ENCODE results near the gene TRMT1. TPM values are rescaled to one million over a fixed set of nuclear protein-coding genes. Genes with fewer than 3 reads are reported as not detected.

Gene TRMT1
- total RNA-seq, 1 donor from 2014 or later, result 40.0 TPM

DNA sequence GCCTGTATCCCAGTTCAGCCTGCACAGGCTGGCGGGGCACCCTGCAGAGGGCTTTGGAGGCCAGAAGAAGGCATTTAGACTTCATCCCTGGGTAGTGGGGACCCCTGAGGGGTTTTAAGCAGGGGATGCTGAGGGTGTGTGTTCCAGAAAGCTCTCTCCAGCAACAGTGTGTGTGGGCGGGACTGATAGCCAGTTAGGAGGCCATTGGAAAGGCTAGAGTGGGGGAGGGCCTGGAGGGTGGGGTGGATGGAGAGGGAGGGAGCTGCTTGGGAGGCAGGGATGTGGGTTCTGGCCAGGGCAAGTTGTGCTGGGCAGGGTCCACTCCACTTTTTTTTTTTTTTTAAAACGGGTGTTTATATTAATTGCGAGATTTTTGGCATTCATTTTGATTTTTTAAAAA, 42.2 kb downstream of the TRMT1 start:
- no peak for DNase-seq (ENCODE audit: extremely low read depth, low read depth, low spot score)

DNA sequence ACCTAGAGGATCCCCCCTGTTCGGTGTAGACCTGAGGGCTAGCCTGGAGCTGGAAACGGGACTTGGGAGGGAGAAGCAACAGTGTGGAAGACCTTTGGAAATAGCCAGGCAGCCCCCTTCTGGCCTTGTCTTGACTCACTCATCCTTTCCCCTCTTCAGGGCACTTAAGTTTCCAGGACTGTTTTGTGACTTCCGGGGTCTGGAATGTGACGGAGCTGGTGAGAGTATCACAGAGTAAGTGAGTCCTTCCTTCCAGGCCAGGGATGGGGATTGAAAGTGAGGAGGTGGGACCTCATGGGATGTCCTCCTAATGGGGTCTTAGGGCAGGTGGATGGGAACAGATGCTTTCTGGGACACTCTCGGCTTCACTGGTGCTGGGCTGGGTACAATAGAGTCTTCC, 43.3 kb downstream of the TRMT1 start:
- no peak for DNase-seq (ENCODE audit: extremely low read depth, low read depth, low spot score)

DNA sequence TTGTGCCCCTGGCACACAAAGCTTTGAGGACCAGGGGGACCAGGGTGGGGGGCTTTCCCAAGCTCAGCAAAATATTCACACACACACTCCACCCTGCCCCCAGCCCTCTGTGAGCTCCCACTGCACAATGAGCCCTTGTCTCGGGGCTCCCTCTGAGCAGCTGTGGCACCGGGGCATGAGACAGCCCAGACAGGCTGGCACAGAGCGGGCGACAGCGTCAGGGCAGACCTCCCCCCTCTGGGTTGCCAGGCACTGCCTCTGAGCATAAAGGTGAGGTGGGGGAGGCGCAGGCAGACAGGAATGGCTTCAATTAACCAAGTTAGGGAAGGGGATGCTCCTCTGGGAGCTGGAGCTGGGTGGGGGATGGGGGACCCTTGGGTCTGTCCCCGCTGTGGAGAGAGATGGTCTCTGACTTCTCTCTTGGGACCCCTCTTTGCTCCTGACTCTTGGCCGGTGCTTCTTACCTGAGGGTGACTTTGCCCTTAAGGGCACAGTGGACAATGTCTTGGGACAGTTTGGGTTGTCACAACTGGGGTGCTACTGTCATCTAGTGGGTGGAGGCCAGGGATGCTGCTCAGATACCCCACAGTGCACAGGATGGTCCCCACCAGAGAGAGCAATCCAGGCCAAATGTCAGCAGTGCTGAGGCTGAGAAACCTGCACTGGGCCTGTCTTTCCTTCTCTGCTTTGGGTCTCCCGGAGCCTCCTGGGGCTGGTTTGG, 44.2 kb downstream of the TRMT1 start:
- no peak for DNase-seq (ENCODE audit: extremely low read depth, low read depth, low spot score)

DNA sequence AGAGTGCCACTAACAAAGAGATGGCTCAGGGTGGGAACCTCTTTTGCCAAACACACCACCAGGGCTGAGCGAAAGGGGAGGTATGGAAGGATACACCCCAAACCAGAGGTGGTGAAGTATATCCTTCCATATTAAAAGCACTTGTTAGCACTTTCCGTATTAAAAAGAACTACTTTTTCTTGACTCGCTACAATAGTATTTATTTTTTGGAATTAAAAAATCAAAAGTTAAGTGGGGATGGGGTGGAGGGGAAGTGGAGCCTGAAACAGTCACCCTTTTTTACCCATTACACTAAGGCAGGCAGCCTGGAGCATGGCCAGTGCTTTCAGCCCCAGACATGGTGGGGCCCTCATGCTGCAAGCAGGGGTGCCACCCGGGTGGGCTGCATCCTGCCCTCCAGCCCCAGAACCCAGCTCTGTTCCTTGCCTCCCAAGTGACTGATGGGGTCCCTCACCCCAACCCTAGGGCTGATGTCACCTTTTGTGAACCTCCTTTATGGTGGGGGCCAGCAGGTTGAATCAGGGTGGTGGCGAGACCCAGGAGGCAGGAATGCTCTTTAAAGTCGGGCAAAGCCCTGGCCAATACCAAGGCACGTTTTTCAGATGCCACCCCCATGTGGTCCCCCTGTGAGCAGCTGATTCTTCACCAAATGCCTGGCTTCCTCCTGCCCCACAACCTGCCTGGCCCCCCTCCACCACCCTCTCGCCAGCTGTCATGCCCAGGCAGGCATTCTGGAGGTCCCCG, 44.9 kb downstream of the TRMT1 start:
- no peak for DNase-seq (ENCODE audit: extremely low read depth, low read depth, low spot score)

DNA sequence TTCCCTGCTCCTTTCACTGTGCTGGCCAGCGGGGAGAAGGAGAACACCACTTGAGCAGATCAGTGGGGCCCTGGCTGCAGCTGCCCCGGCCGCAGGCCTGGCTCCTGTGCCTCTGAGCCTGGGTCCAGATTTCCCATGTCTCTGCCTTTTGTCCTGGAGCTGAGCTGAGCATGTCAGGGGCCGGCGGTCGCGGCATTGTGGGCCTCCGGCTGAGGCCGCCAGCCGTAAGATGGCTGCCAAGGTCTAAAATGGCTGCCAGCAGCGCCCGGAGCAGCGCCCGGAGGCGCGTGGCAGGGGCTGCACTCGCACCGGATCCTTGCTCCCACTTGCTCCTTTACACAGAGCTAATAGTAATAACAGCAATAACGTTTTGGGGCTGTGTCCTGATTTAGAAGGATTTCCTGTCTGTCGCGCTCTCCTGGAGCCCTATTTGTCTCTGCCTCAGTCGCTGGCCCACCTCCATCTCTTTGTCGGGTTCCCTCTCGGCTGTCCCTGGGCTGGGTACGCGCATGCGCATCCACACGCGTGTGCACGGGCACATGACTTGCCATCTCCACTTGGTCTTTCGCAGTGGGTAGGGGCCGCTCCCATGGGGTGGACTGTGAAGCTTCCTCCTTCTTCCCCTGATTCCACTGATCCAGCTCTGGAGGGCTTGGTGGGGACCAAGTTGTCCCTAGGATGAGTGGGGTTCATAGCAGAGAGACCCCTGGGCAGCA, 46.0 kb downstream of the TRMT1 start:
- no peak for DNase-seq (ENCODE audit: extremely low read depth, low read depth, low spot score)

DNA sequence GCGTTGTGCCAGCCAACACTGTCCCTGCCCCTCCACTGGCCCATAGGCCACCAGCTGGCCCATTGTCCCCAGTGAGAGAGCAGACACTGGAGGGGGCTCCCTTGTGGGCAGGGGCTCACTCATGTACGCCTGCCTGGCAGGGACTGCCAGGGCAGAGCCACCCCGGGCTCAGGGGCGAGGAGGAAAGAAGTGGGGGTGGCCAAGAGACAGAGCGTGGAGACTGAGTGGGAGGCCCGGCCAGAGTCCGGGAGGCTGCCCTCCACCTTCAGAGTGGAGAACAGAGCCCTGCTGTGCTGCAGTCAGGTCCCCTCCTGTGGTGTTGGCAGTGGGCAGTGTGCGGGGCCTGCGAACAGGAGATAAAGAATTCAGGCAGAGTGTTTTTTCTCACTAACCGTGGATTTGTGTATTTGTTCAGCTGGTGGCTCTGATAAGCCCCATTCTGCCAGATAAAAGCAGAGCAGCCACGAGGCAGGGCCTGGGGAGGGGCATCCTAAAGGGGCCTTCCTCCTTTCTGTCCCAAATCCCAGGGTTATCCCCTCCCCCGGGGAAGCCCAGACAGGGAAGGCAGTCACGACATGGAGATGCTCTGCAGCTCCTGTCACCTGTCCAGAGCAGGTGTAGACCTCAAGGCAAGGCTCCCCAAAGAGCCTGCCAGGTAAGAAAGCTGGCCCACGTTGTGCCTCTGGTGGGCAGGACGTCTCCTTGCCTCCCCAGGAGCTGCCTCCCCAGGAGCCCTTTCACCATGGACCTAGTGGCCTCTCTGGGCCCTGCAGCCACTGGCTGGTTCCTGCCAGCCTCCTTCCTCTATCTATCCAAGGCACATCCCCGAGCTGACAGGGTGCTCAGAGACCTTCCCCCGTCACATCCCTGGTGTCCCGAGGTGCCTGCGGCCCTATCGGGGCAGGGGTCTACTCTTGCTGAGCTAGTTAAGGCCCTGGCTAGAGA, 46.9 kb downstream of the TRMT1 start:
- no peak for DNase-seq (ENCODE audit: extremely low read depth, low read depth, low spot score)

DNA sequence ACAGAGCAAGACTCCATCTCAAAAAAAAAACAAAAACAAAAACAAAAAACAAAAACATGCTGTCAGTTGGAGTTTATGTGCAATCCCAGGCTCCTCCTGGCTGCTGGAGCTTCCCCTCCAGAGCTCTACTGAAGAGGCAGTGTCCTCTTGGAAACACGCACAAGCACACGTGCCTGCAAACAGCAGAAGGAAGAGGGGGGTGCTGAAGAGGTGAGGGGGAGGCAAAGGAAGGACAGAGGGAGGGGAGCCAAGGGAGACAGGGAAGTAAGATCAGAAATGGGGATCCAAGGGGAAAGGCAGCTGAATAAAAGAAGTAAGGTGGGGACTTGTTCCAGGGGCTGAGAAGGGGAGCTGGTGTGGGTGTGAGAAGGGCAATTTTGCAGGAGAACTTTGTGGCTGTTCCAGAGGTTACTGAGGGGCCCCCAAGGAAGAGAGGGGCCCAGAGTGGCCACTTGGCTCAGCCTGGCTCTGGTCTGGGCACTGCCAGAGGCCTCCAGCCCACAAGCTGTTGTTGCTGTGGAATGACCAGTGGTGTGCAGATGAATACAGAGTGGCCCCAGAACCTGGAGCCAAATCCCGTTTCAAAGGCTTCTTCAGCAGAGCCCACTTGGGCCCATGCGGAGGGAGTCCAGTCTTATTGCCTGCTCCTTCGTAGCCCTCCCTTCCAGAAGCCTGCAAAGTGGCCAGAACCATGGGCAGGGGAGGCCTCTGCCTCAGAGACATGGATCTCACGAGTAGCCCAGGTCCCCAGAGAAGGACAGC, 48.3 kb downstream of the TRMT1 start:
- no peak for DNase-seq (ENCODE audit: extremely low read depth, low read depth, low spot score)

DNA sequence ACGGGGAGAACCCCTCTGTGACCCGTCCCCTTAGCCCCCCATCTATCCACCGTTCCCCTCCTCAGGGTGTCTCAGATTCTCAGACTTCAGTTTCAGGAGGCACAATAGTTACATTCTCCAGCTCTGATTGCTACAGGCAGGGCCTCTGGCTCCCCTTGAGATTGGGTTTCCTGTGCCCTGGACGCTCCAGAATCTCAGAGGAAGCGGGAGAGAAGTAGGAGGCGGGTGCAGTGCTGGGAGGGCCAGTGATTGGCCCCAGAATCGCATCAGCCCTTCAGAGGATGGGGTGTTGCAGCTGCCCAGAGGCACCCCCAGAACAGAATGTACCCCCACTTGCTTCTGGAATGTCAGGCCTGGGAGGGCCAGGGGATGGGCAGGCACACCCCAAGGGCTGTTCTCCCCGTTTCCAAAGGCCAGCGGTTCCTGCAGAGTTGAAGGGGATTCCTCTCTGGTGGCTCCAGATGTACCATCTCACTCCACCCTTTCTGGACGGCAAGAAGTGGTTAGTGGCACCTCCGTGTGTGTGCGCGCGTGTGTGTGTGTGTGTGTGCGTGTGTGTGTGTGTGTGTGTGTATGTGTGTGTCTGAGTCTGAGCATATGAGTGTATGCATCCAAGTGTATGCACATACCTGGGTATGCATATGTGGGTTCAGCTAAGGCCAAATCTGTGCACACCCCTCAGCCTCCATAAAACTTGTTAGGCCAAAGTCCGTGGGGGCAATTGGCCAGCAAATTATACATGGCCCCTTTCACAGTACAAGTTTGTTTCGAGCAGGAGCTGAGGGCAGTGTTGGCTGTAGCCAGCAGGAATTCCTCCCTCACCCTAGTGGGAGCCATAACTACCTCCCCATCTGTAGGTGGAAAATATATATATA, 49.4 kb downstream of the TRMT1 start:
- DNase-seq (ENCODE audit: extremely low read depth, low read depth, low spot score), result no peak

DNA sequence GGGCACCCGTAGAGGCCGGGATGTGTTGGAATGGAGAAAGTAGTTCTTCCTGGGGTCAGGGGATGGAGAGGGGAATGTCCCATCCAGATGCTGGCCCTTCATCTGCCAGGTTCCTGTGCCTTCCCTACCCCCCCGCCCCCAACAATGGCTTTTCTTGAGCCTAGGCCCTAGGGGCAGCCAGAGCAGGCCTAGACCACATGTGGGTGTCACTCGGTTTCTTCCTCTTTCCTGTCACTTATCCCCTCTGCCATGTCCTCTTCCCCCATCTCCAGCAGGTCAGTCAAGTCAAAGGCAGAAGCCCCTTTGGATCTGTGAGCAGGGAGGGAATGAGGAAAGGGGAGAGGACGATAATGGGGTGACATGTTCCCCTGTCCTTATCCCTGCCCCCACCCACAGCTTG, 50.3 kb downstream of the TRMT1 start:
- no peak for DNase-seq (ENCODE audit: extremely low read depth, low read depth, low spot score)

DNA sequence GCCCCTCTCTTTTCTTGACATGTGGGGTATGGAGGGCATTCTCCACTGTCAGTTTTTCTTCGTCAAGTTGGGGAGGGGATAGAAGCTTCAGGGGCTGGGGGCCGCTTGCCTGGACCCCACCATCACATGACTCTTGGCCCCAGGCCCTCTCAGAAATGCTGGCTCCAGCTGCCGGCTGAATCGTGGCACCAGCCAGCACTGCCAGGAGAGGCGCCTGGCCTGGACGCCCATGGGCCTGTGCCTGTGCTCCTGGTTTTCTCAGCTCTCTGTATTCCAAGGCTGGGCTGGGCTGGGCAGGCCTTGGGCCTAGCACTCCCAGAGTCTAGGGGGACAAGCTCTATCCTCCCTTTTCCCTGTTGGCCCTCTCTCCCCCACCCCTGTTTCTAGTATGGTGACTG, 52.4 kb downstream of the TRMT1 start:
- no peak for DNase-seq (ENCODE audit: extremely low read depth, low read depth, low spot score)

DNA sequence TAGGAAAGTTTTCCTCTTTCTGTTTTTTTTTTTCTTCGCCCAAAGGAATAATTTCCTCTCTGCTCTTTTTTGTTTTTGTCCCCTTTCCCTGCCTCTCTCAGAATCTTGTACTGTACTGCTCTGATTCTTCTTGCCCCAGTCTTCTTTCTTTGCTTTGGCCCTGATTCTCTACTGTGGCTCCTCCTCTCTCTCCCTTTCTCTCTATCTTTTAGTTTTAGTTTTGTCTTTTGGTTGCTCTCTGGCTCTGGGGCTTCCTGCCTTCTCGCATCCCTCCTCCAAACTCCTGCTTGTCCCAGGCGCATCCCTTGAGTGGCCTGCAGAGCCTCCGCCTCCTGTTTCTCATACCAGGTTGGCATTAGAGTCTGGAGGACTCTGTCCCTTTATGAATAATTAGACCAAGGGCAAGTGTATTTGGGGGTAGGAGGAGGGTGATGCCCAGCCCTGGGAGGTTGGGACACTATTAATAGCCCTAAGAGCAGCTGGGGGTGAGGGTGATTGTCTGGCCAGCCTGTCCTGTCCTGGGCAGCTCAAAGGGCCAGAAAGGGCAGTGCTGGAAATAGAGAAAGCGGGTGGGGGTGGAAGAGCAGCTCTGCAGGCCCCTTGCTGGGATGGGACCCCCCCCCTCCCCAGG, 53.0 kb downstream of the TRMT1 start:
- DNase-seq (ENCODE audit: extremely low read depth, low read depth, low spot score), result no peak

DNA sequence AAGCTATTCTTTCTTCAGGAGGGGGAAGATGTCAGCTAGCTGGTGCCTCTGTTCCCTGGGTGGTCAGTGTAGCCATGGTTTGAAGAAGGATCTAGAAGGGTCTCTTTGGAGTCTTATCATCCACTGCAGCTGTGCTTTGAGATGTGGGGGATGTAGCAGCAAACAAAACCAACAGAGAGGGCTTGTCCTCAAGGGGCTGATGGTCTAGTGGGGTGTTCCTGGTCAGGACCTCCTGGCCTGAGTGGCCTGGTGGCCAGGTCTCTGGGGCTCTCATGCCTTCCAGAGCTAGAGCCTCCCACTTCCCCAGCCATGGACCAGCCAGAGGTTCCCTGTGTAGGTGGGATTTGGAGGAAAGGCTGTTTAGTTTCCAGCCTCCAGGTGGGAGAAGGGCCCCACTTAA, 54.2 kb downstream of the TRMT1 start:
- no peak for DNase-seq (ENCODE audit: extremely low read depth, low read depth, low spot score)

DNA sequence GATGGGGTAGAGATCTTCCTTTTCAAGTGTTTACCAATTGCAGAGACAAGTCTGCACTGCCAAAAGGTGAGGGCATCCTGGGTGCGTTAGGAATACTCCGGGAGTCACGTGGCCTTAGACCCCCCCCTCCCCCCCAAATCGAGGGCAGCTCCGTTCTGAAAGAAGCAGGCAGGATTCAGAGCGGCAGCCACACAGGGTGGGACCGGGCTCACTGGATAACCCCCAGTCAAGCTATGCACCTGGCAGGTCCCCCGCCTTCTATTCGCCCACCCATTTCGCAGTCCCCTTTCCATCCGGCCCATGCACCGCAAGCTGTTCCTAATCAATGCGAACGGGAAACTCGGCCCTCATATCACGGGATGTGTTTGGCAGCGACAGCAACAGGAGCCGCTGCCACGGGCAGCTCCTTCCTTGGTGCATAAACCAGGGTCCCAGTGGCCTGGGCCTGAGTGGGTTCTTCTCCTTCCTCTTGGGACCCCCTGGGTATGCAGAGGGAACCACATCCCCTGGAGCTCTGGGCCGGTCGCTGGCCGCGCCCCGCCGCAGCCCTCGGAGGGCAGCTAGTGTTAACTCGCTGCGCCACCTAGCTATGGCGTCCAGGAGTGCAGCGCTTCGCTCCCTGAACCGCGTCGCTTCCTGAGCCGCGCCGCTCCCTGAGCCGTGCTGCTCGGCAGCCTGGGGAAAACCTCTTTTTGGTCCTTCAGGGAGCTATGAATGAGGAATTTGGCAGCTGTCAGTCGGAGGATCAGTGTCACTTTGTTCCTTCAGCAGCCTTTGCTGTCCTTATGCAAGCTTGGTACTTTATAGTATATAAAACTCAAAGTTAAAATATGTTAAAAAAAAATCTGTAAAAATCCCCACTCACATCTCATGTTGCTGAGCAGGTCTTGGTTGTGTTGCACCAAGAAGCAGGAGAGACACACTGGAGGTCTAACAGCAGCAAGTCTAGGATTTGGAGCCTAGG, 55.3 kb downstream of the TRMT1 start:
- no peak for DNase-seq (ENCODE audit: extremely low read depth, low read depth, low spot score)

DNA sequence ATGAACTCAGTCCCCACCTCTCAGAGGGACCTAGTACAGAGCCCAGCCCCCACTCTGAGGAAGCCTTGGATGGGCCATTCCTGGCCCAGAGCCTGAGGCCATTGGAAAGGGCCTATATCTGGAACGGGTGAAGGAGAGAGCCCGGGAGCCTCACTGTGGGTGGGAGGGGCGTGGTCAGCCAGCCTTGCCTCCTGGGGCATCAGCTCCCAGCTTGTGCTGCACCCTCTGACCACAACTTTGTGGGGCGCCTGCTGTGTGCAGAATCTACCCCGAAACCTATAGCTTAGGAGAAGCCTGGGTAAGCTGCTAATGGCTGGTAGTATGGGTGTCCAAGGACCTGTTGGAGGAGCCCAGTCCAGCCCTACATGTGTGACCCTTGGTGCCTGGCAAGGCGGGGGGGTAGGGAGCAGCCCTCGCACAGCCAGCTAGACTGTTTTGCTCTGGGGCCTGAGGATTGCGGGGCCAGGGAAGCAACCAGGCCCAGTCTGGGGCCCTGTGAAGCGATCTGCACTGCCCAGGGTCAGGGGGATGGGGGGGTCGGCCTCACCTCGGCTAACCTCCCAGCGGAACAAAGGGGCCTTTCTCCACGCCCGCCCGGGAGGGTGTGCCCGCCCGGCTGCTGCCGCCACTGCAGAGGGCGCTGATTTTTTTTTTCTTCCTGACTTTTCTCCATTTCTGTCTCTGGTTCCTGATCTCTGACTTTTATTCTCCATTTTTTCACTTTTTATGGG, 56.1 kb downstream of the TRMT1 start:
- DNase-seq (ENCODE audit: extremely low read depth, low read depth, low spot score), result no peak

DNA sequence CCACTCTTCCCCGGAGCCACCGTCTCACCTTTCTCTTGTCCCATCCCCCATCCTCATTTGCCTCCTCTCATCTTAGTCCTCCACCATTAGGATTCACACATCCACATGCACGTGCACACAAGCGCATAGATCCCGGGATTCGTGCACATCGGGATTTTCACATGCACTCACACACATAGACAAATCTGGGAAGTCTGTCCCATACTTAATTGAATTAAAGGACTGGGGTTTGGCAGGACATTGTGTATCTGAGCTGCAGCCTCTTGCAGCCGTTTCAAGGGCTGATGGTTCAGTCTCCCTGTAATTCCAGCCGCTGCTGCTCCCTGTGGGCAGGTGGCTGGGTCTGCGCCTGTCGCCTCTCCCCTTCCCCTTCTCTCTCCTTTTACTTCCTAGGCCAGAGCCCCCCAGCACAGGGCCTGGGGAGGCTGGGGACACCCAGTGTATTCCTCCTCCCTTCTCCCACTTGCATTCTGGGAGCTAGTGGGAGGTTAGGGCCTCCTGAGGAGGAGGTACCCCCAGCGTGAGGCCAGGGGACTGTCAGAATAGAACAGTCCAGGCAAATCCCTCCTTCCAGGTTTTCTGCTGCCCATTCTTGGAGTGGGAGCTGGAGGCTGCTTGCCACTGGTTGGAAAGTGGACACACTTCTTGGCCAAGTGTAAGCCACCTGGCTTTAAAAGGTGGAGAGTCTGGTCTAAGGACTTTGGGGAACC, 57.4 kb downstream of the TRMT1 start:
- DNase-seq (ENCODE audit: extremely low read depth, low read depth, low spot score), result no peak

DNA sequence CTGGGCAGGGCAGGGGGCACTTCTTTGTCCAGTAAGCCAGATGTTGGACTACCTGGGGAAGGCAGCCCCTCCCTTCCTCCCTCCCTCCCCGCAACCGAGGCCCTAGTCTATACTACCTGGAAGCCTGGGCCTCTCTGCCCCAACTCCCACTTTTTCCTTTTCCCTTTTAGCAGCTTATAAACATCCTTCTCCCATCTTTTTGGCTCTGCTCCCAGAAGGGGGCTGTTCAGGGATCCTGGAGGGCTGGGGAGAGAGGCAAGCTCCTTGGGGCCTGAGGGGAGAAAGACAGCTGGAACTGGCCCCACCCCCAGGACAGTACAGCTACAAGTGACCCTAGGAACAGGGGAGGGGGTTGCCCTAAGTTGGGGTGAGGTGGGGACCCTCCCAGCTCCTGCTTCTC, 58.8 kb downstream of the TRMT1 start:
- no peak for DNase-seq (ENCODE audit: extremely low read depth, low read depth, low spot score)

All from glomerular endothelial cell (primary cell).